SK-N-SH (cell line): Measurements from ENCODE around the gene OLFML1. TPM values are rescaled to one million over a fixed set of nuclear protein-coding genes. Genes with fewer than 3 reads are reported as not detected.

ENCODE experiments used
- CTCF ChIA-PET: fragments of 300-600, 350-600 bp; formaldehyde crosslinking; extraction: SDS; loops from one replicate; lab custom pipeline; 2021; lab: Yijun Ruan, JAX
- POLR2A ChIA-PET: fragments of 350-600 bp; sonication (Branson Sonifier 250); formaldehyde crosslinking; extraction: SDS; loops from one replicate; lab custom pipeline; 2020; ENCODE audit warnings: antibody characterized with exemption, inconsistent platforms; lab: Yijun Ruan, JAX
- DNase-seq: peaks from one replicate; pipeline ENCODE4 v3.0.0; 2012
- H2AFZ ChIP-seq: fragments of 200-600 bp; sonication (generic); 2 replicates; pipeline ENCODE4 v1.8.1; 2016; ENCODE audit warnings: antibody characterized with exemption, mild to moderate bottlenecking, low read depth
- H3F3A ChIP-seq: fragments of 200-600 bp; sonication (generic); replicated peaks from 2 replicates; pipeline ENCODE3; 2016; ENCODE audit warnings: antibody characterized with exemption, mild to moderate bottlenecking; ENCODE audit not compliant: insufficient read depth
- H3K27ac ChIP-seq, 2 experiments: fragments of 200-500 bp in 1 of 2; fragments of 200-600 bp in 1 of 2; sonication (Bioruptor generic) in 1 of 2; sonication (generic), shearing (Covaris generic) in 1 of 2; 2 replicates each; pipeline versions ENCODE4 v1.5.1 to v1.6.1; 2014 to 2016; ENCODE audit warnings: low read depth in 2 of 2, inconsistent platforms in 1 of 2, low read length in 1 of 2, mild to moderate bottlenecking in 1 of 2, mixed read lengths in 1 of 2
- H3K27me3 ChIP-seq: fragments of 200-600 bp; sonication (generic), shearing (Covaris generic); 2 replicates; pipeline ENCODE4 v1.6.1; 2016; ENCODE audit warnings: mixed run types; ENCODE audit not compliant: insufficient read depth
- H3K36me3 ChIP-seq, 2 experiments: fragments of 200-500 bp in 1 of 2; fragments of 200-600 bp in 1 of 2; sonication (Bioruptor generic) in 1 of 2; sonication (generic) in 1 of 2; replicated peaks in 1 of 2; 2 replicates each; pipeline versions ENCODE3 to v1.5.1; 2014 to 2016; ENCODE audit warnings: low read length in 1 of 2, mild to moderate bottlenecking in 1 of 2; ENCODE audit not compliant: insufficient read depth in 2 of 2, control insufficient read depth in 1 of 2
- H3K4me1 ChIP-seq, 2 experiments: fragments of 200-500 bp in 1 of 2; fragments of 200-600 bp in 1 of 2; sonication (Bioruptor generic) in 1 of 2; sonication (generic), shearing (Covaris generic) in 1 of 2; 2 replicates each; pipeline versions ENCODE4 v1.5.1 to v1.6.1; 2014 to 2016; ENCODE audit warnings: low read depth in 1 of 2, low read length in 1 of 2, mixed run types in 1 of 2; ENCODE audit not compliant: insufficient read depth in 2 of 2, control insufficient read depth in 1 of 2
- H3K4me2 ChIP-seq: fragments of 200-600 bp; sonication (generic), shearing (Covaris generic); 2 replicates; pipeline ENCODE4 v1.6.1; 2017; ENCODE audit warnings: mixed run types
- H3K4me3 ChIP-seq, 2 experiments: fragments of 200-500 bp in 1 of 2; fragments of 200-600 bp in 1 of 2; sonication (Bioruptor generic) in 1 of 2; sonication (generic), shearing (Covaris generic) in 1 of 2; 2 replicates each; pipeline versions ENCODE4 v1.5.1 to v1.8.1; 2014 to 2016; ENCODE audit warnings: low read depth in 2 of 2, inconsistent platforms in 1 of 2, low read length in 1 of 2, mild to moderate bottlenecking in 1 of 2, mixed read lengths in 1 of 2, moderate library complexity in 1 of 2
- H3K79me2 ChIP-seq: fragments of 200-600 bp; sonication (generic); 2 replicates; pipeline ENCODE4 v1.8.1; 2017; ENCODE audit warnings: mild to moderate bottlenecking; ENCODE audit not compliant: insufficient read depth
- H3K9ac ChIP-seq: fragments of 200-600 bp; sonication (generic); 2 replicates; pipeline ENCODE4 v1.6.1; 2017; ENCODE audit warnings: mixed run types
- H3K9me2 ChIP-seq: fragments of 200-600 bp; sonication (generic); 2 replicates; pipeline ENCODE4 v1.6.1; 2017; ENCODE audit warnings: mixed run types
- H3K9me3 ChIP-seq: fragments of 200-600 bp; sonication (generic); 2 replicates; pipeline ENCODE4 v1.6.1; 2017; ENCODE audit warnings: mixed run types, mild to moderate bottlenecking, moderate library complexity
- H4K20me1 ChIP-seq: fragments of 200-600 bp; sonication (generic); 2 replicates; pipeline ENCODE4 v1.6.1; 2017; ENCODE audit warnings: mild to moderate bottlenecking, mixed run types; ENCODE audit not compliant: insufficient read depth
- CHD2 ChIP-seq: fragments of 150-350 bp; IDR thresholded peaks from 2 replicates; pipeline ENCODE4 v1.6.1; 2018; ENCODE audit warnings: low read length; ENCODE audit not compliant: partially characterized antibody
- ELF1 ChIP-seq: IDR thresholded peaks from 2 replicates; pipeline ENCODE4 v1.4.0; 2012
- GABPA ChIP-seq: IDR thresholded peaks from 2 replicates; pipeline ENCODE4 v1.4.0; 2012; ENCODE audit warnings: low read depth, mild to moderate bottlenecking
- GATA2 ChIP-seq: sonication (generic); formaldehyde crosslinking; IDR thresholded peaks from 2 replicates; pipeline ENCODE4 v1.5.0; 2020; ENCODE audit warnings: mild to moderate bottlenecking, missing genetic modification reagents
- JUND ChIP-seq: IDR thresholded peaks from 2 replicates; pipeline ENCODE4 v1.4.0; 2012
- MXI1 ChIP-seq: IDR thresholded peaks from 2 replicates; pipeline ENCODE4 v1.6.1; 2012; ENCODE audit warnings: mild to moderate bottlenecking, low read depth, low read length, improper control_type of control experiment
- NFIC ChIP-seq: IDR thresholded peaks from 2 replicates; pipeline ENCODE4 v1.4.0; 2012; ENCODE audit warnings: borderline replicate concordance
- PBX3 ChIP-seq: IDR thresholded peaks from 2 replicates; pipeline ENCODE4; 2012
- RAD21 ChIP-seq: IDR thresholded peaks from 2 replicates; pipeline ENCODE4 v1.6.1; 2012; ENCODE audit warnings: mild to moderate bottlenecking, low read length
- RFX5 ChIP-seq: IDR thresholded peaks from 2 replicates; pipeline ENCODE4 v1.6.1; 2012; ENCODE audit warnings: mild to moderate bottlenecking, improper control_type of control experiment, low read length
- RXRA ChIP-seq: IDR thresholded peaks from 2 replicates; pipeline ENCODE4 v1.4.0; 2012; ENCODE audit warnings: low read depth, mild to moderate bottlenecking, borderline replicate concordance
- USF2 ChIP-seq: fragments of 150-350 bp; IDR thresholded peaks from 2 replicates; pipeline ENCODE4 v1.6.1; 2017; ENCODE audit warnings: antibody characterized with exemption, low read length, low read depth, borderline replicate concordance
- WGBS: methylation state at CpG from one replicate; pipeline ENCODE4 v1.1.6; 2017; ENCODE audit warnings: low lambda C conversion rate; 5-methylcytosine and 5-hydroxymethylcytosine counted together
- polyA plus RNA-seq, 3 experiments: library from polyadenylated mRNA; depleted of rRNA; stranded (reverse); fragments of >200 nt; gene quantifications; 2 replicates each; pipeline ENCODE4 v1.2.3, GENCODE V29; 2012
- TF ChIP-seq, protein P1 (sequence below): IDR thresholded peaks from 2 replicates; pipeline ENCODE4 v1.6.1; 2012; ENCODE audit warnings: mild to moderate bottlenecking, low read depth, low read length, moderate library complexity
- TF ChIP-seq, protein P2 (sequence below): IDR thresholded peaks from 2 replicates; pipeline ENCODE4 v1.4.0; 2012; ENCODE audit warnings: low read depth

OLFML1 gene
- polyA plus RNA-seq, 1 of the 3 experiments (the other 2 are of a cell fraction): not detected

- Histone ChIP-seq H3F3A (no peaks in the 10 kb centered on the region), H3K4me1 (peaks cover 0 to 4% of the 10 kb centered on the region in 2 experiments; a peak in 1 of 4 replicates), H3K27me3 (no peaks in the 10 kb centered on the region; the same call in 1 of the 2 replicates), H3K79me2 (no peaks in the 10 kb centered on the region), H3K4me2 (no peak overlapping the region), H3K4me3 (no peak overlapping the region), H3K9ac (no peak overlapping the region), H2AFZ (no peak overlapping the region), H3K36me3 (no peaks in the 10 kb centered on the region), H3K9me3 (no peaks in the 10 kb centered on the region), H3K9me2 (no peaks in the 10 kb centered on the region), H4K20me1 (no peaks in the 10 kb centered on the region), H3K27ac (no peak overlapping the region)
- no peak for DNase-seq
- ChIA-PET CTCF (interaction anchor here (0.6 to 1.3 kb wide), 6 partner anchors 9 to 149 kb away, joined by 3 to 4 read pairs (median 3); no protein-coding TSS in a partner anchor), POLR2A (no interaction called here)
- TF ChIP-seq ELF1: no peak
- TF ChIP-seq GATA2 (CRISPR knock-in tag): no peak
- TF ChIP-seq, protein P1, sequence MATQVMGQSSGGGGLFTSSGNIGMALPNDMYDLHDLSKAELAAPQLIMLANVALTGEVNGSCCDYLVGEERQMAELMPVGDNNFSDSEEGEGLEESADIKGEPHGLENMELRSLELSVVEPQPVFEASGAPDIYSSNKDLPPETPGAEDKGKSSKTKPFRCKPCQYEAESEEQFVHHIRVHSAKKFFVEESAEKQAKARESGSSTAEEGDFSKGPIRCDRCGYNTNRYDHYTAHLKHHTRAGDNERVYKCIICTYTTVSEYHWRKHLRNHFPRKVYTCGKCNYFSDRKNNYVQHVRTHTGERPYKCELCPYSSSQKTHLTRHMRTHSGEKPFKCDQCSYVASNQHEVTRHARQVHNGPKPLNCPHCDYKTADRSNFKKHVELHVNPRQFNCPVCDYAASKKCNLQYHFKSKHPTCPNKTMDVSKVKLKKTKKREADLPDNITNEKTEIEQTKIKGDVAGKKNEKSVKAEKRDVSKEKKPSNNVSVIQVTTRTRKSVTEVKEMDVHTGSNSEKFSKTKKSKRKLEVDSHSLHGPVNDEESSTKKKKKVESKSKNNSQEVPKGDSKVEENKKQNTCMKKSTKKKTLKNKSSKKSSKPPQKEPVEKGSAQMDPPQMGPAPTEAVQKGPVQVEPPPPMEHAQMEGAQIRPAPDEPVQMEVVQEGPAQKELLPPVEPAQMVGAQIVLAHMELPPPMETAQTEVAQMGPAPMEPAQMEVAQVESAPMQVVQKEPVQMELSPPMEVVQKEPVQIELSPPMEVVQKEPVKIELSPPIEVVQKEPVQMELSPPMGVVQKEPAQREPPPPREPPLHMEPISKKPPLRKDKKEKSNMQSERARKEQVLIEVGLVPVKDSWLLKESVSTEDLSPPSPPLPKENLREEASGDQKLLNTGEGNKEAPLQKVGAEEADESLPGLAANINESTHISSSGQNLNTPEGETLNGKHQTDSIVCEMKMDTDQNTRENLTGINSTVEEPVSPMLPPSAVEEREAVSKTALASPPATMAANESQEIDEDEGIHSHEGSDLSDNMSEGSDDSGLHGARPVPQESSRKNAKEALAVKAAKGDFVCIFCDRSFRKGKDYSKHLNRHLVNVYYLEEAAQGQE: no peak
- TF ChIP-seq MXI1: no peak
- TF ChIP-seq RXRA: no peak
- TF ChIP-seq USF2: no peak
- no peak for TF ChIP-seq CHD2
- TF ChIP-seq RFX5: no peak
- TF ChIP-seq, protein P2, sequence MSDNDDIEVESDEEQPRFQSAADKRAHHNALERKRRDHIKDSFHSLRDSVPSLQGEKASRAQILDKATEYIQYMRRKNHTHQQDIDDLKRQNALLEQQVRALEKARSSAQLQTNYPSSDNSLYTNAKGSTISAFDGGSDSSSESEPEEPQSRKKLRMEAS: no peak
Observed at GRCh38 chr11:7534042-7534378, 48.7 kb downstream of the OLFML1 start.

DNA sequence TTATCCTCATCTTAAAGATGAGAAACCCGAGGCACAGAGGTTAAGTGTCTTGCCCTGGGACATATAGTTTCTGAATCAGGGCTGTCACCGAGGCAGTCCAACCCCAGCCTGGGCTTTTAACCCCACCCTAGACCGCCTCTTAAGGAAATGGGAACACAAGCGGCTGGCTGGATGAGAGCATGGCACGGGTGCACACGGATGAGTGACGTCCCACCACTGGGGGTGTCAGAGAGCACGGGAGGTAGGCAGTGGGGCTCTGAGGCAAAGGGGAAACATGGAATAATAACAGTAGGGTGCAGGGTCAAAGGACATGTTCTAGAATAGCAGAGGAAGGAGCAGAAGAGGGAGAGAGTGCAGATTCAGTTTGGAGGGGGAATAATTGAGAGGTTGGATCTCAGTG, 50.8 kb downstream of the OLFML1 start:
- CTCF ChIA-PET: interaction anchor here (1.4 kb wide), 1 partner anchor 11 kb away, joined by 4 read pairs; no protein-coding TSS in a partner anchor
- Histone ChIP-seq H3K4me2 (no peak overlapping the region), H3K9me3 (no peaks in the 10 kb centered on the region)

More for the DNA sequence above, 50.8 kb downstream of the OLFML1 start:
- no peaks in the 10 kb centered on the region for H4K20me1 ChIP-seq
- H3F3A ChIP-seq: no peaks in the 10 kb centered on the region
- H3K4me3 ChIP-seq: no peak overlapping the region
- H3K27ac ChIP-seq: no peak overlapping the region
- H2AFZ ChIP-seq: no peak overlapping the region
- H3K9me2 ChIP-seq: no peaks in the 10 kb centered on the region
- H3K4me1 ChIP-seq: peaks cover 0 to 13% of the 10 kb centered on the region in 2 experiments; a peak in 1 of 4 replicates
- H3K9ac ChIP-seq: no peak overlapping the region
- DNase-seq: peak; percentile 38
- TF ChIP-seq JUND (no peak), NFIC (no peak), PBX3 (no peak), GABPA (no peak), RAD21 (no peak)
- POLR2A ChIA-PET: no interaction called here
- H3K27me3 ChIP-seq: no peaks in the 10 kb centered on the region; the same call in 1 of the 2 replicates
- H3K36me3 ChIP-seq: no peaks in the 10 kb centered on the region
- no peaks in the 10 kb centered on the region for H3K79me2 ChIP-seq
- 25% methylated on average over 8 of the region's 8 CpGs for WGBS
